Peyer's patch (tissue), 4 donors: Measurements from ENCODE around the gene LMAN1.

Experiments used
- POLR2A ChIP-seq, 2 donors: fragments of 450-650 bp; IDR thresholded peaks; one replicate each; pipeline ENCODE4 v1.5.1; 2017; ENCODE audit warnings: antibody characterized with exemption in 2 of 2, mild to moderate bottlenecking in 2 of 2, moderate library complexity in 2 of 2
- TF ChIP-seq, protein P1 (sequence below), 6 experiments: fragments of 450-650 bp in 4 of 6; fragments of 200-600 bp in 2 of 6; sonication (generic) in 1 of 6; IDR thresholded peaks; one replicate each; pipeline ENCODE4 v1.5.1; 2017 to 2019; ENCODE audit warnings: antibody characterized with exemption in 6 of 6, mild to moderate bottlenecking in 3 of 6, moderate library complexity in 1 of 6

DNA sequence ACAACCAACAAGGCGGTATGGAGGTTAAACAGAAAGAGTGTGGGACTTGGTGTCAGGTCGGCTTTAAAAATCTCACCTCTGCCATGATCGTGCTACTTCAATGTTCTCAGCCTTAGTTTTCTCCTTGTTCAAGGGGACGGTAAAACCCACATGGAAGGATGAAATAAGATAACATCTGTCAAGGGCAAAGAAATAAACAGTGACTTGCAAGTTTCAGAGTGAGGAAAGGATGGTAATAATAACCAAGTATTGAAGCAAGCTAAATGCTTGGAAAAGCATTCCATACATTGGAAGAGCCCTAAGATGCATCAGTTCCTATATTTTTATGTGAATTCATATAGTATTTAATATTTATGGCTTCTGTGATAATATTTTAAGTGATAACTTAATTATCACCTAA lies 29.8 kb upstream of the LMAN1 start:
- TF ChIP-seq, protein P1, sequence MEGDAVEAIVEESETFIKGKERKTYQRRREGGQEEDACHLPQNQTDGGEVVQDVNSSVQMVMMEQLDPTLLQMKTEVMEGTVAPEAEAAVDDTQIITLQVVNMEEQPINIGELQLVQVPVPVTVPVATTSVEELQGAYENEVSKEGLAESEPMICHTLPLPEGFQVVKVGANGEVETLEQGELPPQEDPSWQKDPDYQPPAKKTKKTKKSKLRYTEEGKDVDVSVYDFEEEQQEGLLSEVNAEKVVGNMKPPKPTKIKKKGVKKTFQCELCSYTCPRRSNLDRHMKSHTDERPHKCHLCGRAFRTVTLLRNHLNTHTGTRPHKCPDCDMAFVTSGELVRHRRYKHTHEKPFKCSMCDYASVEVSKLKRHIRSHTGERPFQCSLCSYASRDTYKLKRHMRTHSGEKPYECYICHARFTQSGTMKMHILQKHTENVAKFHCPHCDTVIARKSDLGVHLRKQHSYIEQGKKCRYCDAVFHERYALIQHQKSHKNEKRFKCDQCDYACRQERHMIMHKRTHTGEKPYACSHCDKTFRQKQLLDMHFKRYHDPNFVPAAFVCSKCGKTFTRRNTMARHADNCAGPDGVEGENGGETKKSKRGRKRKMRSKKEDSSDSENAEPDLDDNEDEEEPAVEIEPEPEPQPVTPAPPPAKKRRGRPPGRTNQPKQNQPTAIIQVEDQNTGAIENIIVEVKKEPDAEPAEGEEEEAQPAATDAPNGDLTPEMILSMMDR (IDR thresholded peaks at IDR 0.05): no peak
- TF ChIP-seq POLR2A (IDR thresholded peaks at IDR 0.05): no peak
